GM19395 (cell line): Measurements from ENCODE around the gene TGM1.
"Not testable (repeated sequence)": the region's sequence is repeated elsewhere in the genome, so short reads cannot be mapped to it uniquely, and the experiment has no call there.

Source experiments
- ATAC-seq: cut with Tn5 transposase; IDR thresholded peaks from one replicate; pipeline ENCODE4 v1.9.1; 2021; ENCODE audit warnings: mild to moderate bottlenecking, moderate library complexity; ENCODE audit not compliant: unreplicated experiment

The TGM1 gene

DNA sequence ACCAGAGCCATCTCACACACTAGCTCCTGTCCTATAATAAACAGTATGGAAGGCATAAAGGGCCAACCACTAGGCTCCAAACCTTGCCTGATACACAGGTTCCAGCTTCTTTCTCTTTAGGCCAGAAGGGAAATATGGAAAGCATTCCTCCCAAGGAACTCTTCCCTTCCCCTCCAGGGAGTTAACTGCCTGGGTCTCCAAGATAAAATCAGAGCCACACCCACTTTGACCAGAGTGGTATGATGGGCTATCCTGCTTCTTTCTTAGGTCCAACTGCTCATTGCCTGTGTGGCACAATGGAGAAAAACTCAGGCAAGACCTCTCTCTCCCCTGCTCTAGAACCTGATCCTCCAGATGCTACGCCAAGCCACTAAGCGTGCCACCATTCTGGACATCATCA, 55.4 kb downstream of the TGM1 start:
- ATAC-seq = no peak

DNA sequence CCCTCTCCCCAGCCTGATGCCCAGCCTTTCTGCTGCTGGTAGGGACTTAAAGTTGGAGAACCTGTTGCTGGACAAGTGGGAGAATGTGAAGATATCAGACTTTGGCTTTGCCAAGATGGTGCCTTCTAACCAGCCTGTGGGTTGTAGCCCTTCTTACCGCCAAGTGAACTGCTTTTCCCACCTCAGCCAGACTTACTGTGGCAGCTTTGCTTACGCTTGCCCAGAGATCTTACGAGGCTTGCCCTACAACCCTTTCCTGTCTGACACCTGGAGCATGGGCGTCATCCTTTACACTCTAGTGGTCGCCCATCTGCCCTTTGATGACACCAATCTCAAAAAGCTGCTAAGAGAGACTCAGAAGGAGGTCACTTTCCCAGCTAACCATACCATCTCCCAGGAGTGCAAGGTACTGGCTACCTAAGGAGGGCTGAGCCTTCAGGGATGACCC, 55.8 kb downstream of the TGM1 start:
- ATAC-seq = no peak

DNA sequence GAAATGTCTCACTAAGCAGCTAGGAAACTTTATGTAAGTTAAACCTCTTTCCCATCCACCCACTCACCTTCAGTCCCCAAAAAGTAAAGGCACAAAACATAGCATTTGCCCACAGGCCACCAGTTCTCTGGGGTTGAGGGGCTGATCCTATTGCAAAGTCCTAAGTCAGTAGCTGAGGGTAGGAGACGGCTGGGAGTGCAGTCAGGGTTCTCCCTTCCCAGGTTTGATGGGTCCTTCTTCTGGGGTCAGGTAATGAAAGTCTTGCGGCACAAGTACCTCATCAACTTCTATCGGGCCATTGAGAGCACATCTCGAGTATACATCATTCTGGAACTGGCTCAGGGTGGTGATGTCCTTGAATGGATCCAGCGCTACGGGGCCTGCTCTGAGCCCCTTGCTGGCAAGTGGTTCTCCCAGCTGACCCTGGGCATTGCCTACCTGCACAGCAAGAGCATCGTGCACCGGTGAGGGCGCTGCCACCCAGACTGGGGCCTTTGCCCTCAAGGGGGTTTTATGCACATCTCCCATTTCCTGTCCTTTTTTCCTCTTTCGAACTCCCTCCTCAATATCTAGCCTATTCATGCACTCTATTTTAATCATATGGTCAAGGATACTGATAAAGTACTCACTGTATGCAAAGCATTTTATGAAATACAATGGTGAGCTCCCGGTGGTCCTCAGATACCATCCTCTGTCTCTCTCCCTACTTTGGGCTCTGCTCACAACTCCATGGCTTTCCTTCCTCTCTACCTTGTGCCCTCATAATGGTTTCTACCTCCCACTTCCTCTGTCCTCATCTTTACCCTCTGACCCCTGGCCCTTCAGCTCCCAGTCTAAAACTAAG, 56.5 kb downstream of the TGM1 start:
- ATAC-seq = no peak

DNA sequence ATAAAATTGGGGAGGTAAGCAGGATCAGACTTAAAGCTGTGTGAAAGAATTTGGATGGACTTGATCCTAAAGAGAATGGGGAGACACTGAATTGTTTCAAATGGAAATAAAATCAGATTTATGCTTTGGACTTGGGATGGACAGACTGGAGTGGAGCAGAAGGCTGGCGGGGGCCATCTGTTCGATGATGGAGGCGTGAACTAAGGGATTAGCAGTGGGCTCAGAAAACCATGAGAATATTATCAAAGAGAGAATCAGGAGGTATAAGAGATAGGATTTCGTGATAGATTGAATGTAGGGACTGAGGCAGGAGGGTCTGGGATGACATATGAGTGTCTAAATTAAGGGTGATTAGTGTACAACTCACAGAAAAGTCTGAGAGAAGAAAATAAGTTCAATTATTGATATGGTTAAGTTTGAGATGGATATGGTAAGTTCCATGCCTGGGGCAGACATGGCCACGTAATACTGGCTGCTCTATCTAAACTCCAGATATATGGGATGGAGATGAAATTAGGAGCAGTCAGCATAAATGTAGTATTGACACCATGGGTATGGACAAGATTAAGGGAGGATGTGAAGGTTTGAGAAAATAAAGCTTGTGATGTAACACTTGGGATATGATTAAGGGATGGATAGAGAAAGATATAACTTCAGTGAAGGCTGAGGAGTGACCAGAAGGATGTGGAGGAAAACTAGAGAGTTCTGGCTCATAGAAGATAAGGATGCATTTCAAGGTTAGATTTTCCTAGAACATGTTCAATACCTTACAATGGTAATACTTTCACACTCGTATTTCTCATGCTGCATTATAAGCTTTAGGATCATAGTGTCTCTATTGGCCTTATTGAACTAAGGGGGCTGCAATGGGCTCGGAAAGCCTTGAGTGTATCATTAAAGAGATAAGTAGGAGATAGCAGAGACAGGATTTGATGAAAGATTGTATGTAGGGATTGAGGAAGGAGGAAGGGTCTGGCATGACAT, 58.5 kb downstream of the TGM1 start:
- no peak for ATAC-seq

DNA sequence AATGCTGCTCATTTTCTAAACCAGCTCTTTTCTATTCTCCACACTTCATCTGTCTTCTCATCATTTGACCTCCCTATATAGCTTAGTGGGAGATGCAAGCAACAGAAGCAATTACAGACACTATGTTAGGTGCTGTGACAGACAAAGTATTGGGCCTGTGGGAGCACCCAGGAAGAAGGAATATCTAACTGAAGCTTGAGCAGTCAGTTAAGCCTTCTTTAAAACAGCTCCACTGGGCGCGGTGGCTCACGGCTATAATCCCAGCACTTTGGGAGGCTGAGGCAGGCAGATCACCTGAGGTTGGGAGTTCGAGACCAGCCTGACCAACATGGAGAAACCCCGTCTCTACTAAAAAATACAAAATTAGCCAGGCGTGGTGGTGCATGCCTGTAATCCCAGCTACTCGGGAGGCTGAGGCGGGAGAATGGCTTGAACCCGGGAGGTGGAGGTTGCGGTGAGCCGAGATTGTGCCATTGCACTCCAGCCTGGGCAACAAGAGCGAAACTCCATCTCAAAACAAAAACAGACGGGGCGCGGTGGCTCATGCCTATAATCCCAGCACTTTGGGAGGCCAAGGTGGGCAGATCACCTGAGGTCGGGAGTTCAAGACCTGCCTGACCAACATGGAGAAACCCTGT, 59.6 kb downstream of the TGM1 start:
- ATAC-seq = not testable (repeated sequence)

DNA sequence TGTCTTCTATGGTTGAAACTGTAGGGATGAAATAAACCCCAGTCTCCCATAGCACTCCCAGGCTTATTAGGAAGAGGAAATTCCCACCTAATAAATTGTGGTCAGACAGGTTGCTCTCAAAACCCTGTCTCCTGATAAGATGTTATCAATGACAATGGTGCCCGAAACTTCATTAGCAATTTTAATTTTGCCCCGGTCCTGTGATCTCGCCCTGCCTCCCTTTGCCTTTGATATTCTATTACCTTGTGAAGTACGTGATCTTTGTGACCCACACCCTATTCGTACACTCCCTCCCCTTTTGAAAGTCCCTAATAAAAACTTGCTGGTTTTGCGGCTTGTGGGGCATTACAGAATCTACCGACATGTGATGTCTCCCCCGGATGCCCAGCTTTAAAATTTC, 60.4 kb downstream of the TGM1 start:
- not testable (repeated sequence) for ATAC-seq
